ENCODE results near the gene GPR18. TPM values are rescaled to one million over a fixed set of nuclear protein-coding genes. Genes with fewer than 3 reads are reported as not detected.
A peak's percentile ranks its signal among the peaks of the same experiment; 100 is the strongest.

GPR18 gene
- polyA plus RNA-seq, 1 donor (not counting 4 experiments of a cell fraction or from before 2014, with no cell fraction given), result not detected

GRCh38 chr13:99228737-99229691 is 29.2 kb downstream of the GPR18 start:
- dilution Hi-C loops (cut with MboI; ENCODE audit: extremely low pct_ligation_motif_present, low sequenced_read_pairs), result no loop called here
- Histone ChIP-seq H3K36me3 (ENCODE audit: control insufficient read depth in 2 of 2, extremely low read depth in 1 of 2, insufficient read depth in 2 of 2, low read length in 2 of 2) (peaks cover 0 to 2% of the 10 kb centered on the region in 2 experiments), H3K79me2 (ENCODE audit: control insufficient read depth, insufficient read depth, low read length) (peaks cover 72% of the 10 kb centered on the region), H3K9me1 (ENCODE audit: control insufficient read depth, extremely low read depth, insufficient read depth, low read length) (peaks cover 3% of the 10 kb centered on the region), H2AFZ (ENCODE audit: control insufficient read depth, low read length) (no peak overlapping the region), H4K20me1 (ENCODE audit: control insufficient read depth, extremely low read depth, insufficient read depth, low read length) (peaks cover 3% of the 10 kb centered on the region), H3K9me3 (ENCODE audit: control insufficient read depth, low read depth, low read length) (no peaks in the 10 kb centered on the region), H3K4me1 (ENCODE audit: control insufficient read depth, extremely low read depth, insufficient read depth, low read length) (peaks cover 36% of the 10 kb centered on the region), H3K27ac (ENCODE audit: control insufficient read depth, insufficient read depth, low read length) (peak overlapping the region; percentile 15), H3K9ac (ENCODE audit: control insufficient read depth, extremely low read depth, insufficient read depth, low read length) (no peak overlapping the region), H3K4me3 (ENCODE audit: control insufficient read depth in 2 of 3, extremely low read depth in 1 of 3, insufficient read depth in 2 of 3, low read depth in 1 of 3, low read length in 3 of 3) (peak overlapping the region in 1 of 3 experiments; percentile 4), H3K4me2 (ENCODE audit: control insufficient read depth, extremely low read depth, insufficient read depth, low read depth, low read length) (peak overlapping the region; percentile 69), H3K27me3 (ENCODE audit: control insufficient read depth, extremely low read depth, insufficient read depth, low read length) (no peaks in the 10 kb centered on the region)
- no peak for TF ChIP-seq EZH2 (IDR thresholded peaks at IDR 0.05; ENCODE audit: low read length)
- no peak for TF ChIP-seq CTCF (optimal IDR thresholded peaks at IDR 0.05 in 1 of 3, IDR thresholded peaks at IDR 0.05 in 1 of 3, conservative IDR thresholded peaks at IDR 0.05 in 1 of 3; ENCODE audit: extremely low read depth in 1 of 3, insufficient read depth in 2 of 3, low read length in 3 of 3)
- DNase-seq (ENCODE audit: low read depth, low spot score), result peak; percentile 57
- FAIRE-seq, result peak; percentile 92

- Histone ChIP-seq H3K27ac (ENCODE audit: control insufficient read depth, insufficient read depth, low read length) (peak overlapping the region; percentile 8), H4K20me1 (ENCODE audit: control insufficient read depth, extremely low read depth, insufficient read depth, low read length) (peaks cover 3% of the 10 kb centered on the region), H3K9ac (ENCODE audit: control insufficient read depth, extremely low read depth, insufficient read depth, low read length) (no peak overlapping the region), H3K79me2 (ENCODE audit: control insufficient read depth, insufficient read depth, low read length) (peaks cover 74% of the 10 kb centered on the region), H3K9me1 (ENCODE audit: control insufficient read depth, extremely low read depth, insufficient read depth, low read length) (peaks cover 3% of the 10 kb centered on the region), H3K27me3 (ENCODE audit: control insufficient read depth, extremely low read depth, insufficient read depth, low read length) (no peaks in the 10 kb centered on the region), H3K4me3 (ENCODE audit: control insufficient read depth in 2 of 3, extremely low read depth in 1 of 3, insufficient read depth in 2 of 3, low read depth in 1 of 3, low read length in 3 of 3) (no peak overlapping the region), H2AFZ (ENCODE audit: control insufficient read depth, low read length) (no peak overlapping the region), H3K9me3 (ENCODE audit: control insufficient read depth, low read depth, low read length) (no peaks in the 10 kb centered on the region), H3K4me2 (ENCODE audit: control insufficient read depth, extremely low read depth, insufficient read depth, low read depth, low read length) (peak overlapping the region; percentile 69), H3K36me3 (ENCODE audit: control insufficient read depth in 2 of 2, extremely low read depth in 1 of 2, insufficient read depth in 2 of 2, low read length in 2 of 2) (peaks cover 0 to 2% of the 10 kb centered on the region in 2 experiments), H3K4me1 (ENCODE audit: control insufficient read depth, extremely low read depth, insufficient read depth, low read length) (peaks cover 36% of the 10 kb centered on the region)
- FAIRE-seq (no peak), DNase-seq (ENCODE audit: low read depth, low spot score) (no peak)
- TF ChIP-seq EZH2 (IDR thresholded peaks at IDR 0.05; ENCODE audit: low read length) (no peak), CTCF (optimal IDR thresholded peaks at IDR 0.05 in 1 of 3, IDR thresholded peaks at IDR 0.05 in 1 of 3, conservative IDR thresholded peaks at IDR 0.05 in 1 of 3; ENCODE audit: extremely low read depth in 1 of 3, insufficient read depth in 2 of 3, low read length in 3 of 3) (no peak)
- dilution Hi-C loops (cut with MboI; ENCODE audit: extremely low pct_ligation_motif_present, low sequenced_read_pairs), result no loop called here
Observed at GRCh38 chr13:99227909-99228688, 30.1 kb downstream of the GPR18 start.

Measured in keratinocyte (primary cell).